HCT116 (cell line): ENCODE data around the gene DNM1. TPM values are rescaled to one million over a fixed set of nuclear protein-coding genes. Genes with fewer than 3 reads are reported as not detected.

ENCODE experiments used
- ATAC-seq: fragments of 200-7000 bp; cut with Tn5 transposase; 2 replicates; pipeline ENCODE4 v1.9.1; 2020; ENCODE audit warnings: mild to moderate bottlenecking, moderate library complexity
- BruUV-seq: library from RNA; stranded (reverse); fragments of 400-500 nt; replicated peaks from 2 replicates; lab custom pipeline; 2021; lab: Mats Ljungman, UMichigan
- CTCF ChIA-PET: fragments of 300-600 bp; sonication (Branson Sonifier 250); formaldehyde crosslinking; loops from one replicate; lab custom pipeline; 2021; ENCODE audit warnings: antibody characterized with exemption; lab: Charles Lee
- POLR2A ChIA-PET: fragments of 300-600, 350-600 bp; sonication (Branson Sonifier 250); formaldehyde crosslinking; loops from one replicate; lab custom pipeline; 2021; ENCODE audit warnings: antibody characterized with exemption; lab: Charles Lee
- RAD21 ChIA-PET, 2 experiments: fragments of 300-600 bp; sonication (Branson Sonifier 250); formaldehyde crosslinking; loops; one replicate each; lab custom pipeline; 2023; ENCODE audit warnings: low total read pairs in 2 of 2; ENCODE audit not compliant: uncharacterized antibody in 2 of 2, unreplicated experiment in 2 of 2, low non-redundant PET in 1 of 2; lab: Charles Lee
- DNase-seq: peaks from one replicate; pipeline ENCODE4 v3.0.0-alpha.2; 2010; ENCODE audit warnings: low read depth, low spot score
- H2AFZ ChIP-seq: fragments of 200-600 bp; shearing (Covaris generic), sonication (generic); 2 replicates; pipeline ENCODE4 v1.6.1; 2017; ENCODE audit warnings: low read depth, mixed run types, mixed read lengths, antibody characterized with exemption, low read length; ENCODE audit not compliant: poor library complexity, severe bottlenecking
- H3K27ac ChIP-seq: 2 replicates; pipeline ENCODE4 v1.5.1; 2012; ENCODE audit warnings: low read depth, low read length
- H3K27me3 ChIP-seq: fragments of 200-600 bp; sonication (generic); 2 replicates; pipeline ENCODE4 v1.6.1; 2016; ENCODE audit warnings: mixed run types, low read length, mixed read lengths; ENCODE audit not compliant: insufficient read depth
- H3K36me3 ChIP-seq, 2 experiments: fragments of 200-500 bp in 1 of 2; fragments of 200-600 bp in 1 of 2; sonication (Bioruptor generic) in 1 of 2; sonication (generic) in 1 of 2; 2 replicates each; pipeline versions ENCODE4 v1.5.1 to v1.6.1; 2014 to 2016; ENCODE audit warnings: low read length in 2 of 2, inconsistent platforms in 1 of 2, mixed read lengths in 1 of 2, mixed run types in 1 of 2; ENCODE audit not compliant: insufficient read depth in 2 of 2, control insufficient read depth in 1 of 2
- H3K4me1 ChIP-seq, 2 experiments: fragments of 200-600 bp in 1 of 2; sonication (generic) in 1 of 2; 2 replicates each; pipeline versions ENCODE4 v1.5.1 to v1.6.1; 2012 to 2017; ENCODE audit warnings: low read length in 2 of 2, inconsistent platforms in 1 of 2, mild to moderate bottlenecking in 1 of 2, mixed read lengths in 1 of 2, mixed run types in 1 of 2, moderate library complexity in 1 of 2; ENCODE audit not compliant: insufficient read depth in 2 of 2, control insufficient read depth in 1 of 2
- H3K4me2 ChIP-seq: fragments of 200-600 bp; sonication (generic); 2 replicates; pipeline ENCODE4 v1.6.1; 2017; ENCODE audit warnings: mixed run types, low read length, mixed read lengths
- H3K4me3 ChIP-seq, 2 experiments: fragments of 200-600 bp in 1 of 2; sonication (generic) in 1 of 2; replicated peaks in 1 of 2; 2 replicates each; pipeline ENCODE4 v1.5.1; 2011 to 2016; ENCODE audit warnings: low read length in 2 of 2, control low read depth in 1 of 2, low read depth in 1 of 2, mild to moderate bottlenecking in 1 of 2, mixed read lengths in 1 of 2, mixed run types in 1 of 2
- H3K79me2 ChIP-seq: fragments of 200-600 bp; sonication (generic); 2 replicates; pipeline ENCODE4 v1.6.1; 2017; ENCODE audit warnings: mild to moderate bottlenecking, mixed run types, low read length, moderate library complexity, mixed read lengths; ENCODE audit not compliant: insufficient read depth
- H3K9ac ChIP-seq: fragments of 200-600 bp; sonication (generic); 2 replicates; pipeline ENCODE4 v1.6.1; 2016; ENCODE audit warnings: low read length, mixed read lengths
- H3K9me2 ChIP-seq: fragments of 200-600 bp; sonication (generic), shearing (Covaris generic); 2 replicates; pipeline ENCODE4 v1.6.1; 2017; ENCODE audit warnings: mixed run types, mild to moderate bottlenecking, moderate library complexity; ENCODE audit not compliant: insufficient read depth
- H3K9me3 ChIP-seq, 2 experiments: fragments of 200-500 bp in 1 of 2; fragments of 200-600 bp in 1 of 2; sonication (Bioruptor generic) in 1 of 2; sonication (generic) in 1 of 2; 2 replicates each; pipeline ENCODE4 v1.6.1; 2014 to 2017; ENCODE audit warnings: low read length in 2 of 2, mixed read lengths in 2 of 2, inconsistent platforms in 1 of 2, low read depth in 1 of 2, mild to moderate bottlenecking in 1 of 2, mixed run types in 1 of 2, moderate library complexity in 1 of 2; ENCODE audit not compliant: control insufficient read depth in 1 of 2, insufficient read depth in 1 of 2
- H4K20me1 ChIP-seq: fragments of 200-600 bp; sonication (generic), shearing (Covaris generic); 2 replicates; pipeline ENCODE4 v1.6.1; 2017; ENCODE audit warnings: mixed run types, mild to moderate bottlenecking, moderate library complexity; ENCODE audit not compliant: insufficient read depth
- ATF3 ChIP-seq: IDR thresholded peaks from 2 replicates; pipeline ENCODE4 v1.6.1; 2012
- CBX3 ChIP-seq: IDR thresholded peaks from 2 replicates; pipeline ENCODE4 v1.6.1; 2012; ENCODE audit warnings: low read depth
- CEBPB ChIP-seq: IDR thresholded peaks from 2 replicates; pipeline ENCODE4 v1.6.1; 2012; ENCODE audit warnings: low read depth
- EGR1 ChIP-seq: IDR thresholded peaks from 2 replicates; pipeline ENCODE4 v1.6.1; 2012; ENCODE audit warnings: low read depth
- EZH2 ChIP-seq: fragments of 200-600 bp; sonication (generic); IDR thresholded peaks from 2 replicates; pipeline ENCODE4 v1.6.1; 2017; ENCODE audit warnings: antibody characterized with exemption, mixed run types
- EZH2phosphoT487 ChIP-seq: fragments of 200-600 bp; IDR thresholded peaks from 2 replicates; pipeline ENCODE4 v1.6.1; 2018; ENCODE audit warnings: antibody characterized with exemption, borderline replicate concordance
- FOSL1 ChIP-seq: IDR thresholded peaks from 2 replicates; pipeline ENCODE4 v1.6.1; 2012; ENCODE audit warnings: low read depth
- JUND ChIP-seq: IDR thresholded peaks from 2 replicates; pipeline ENCODE4 v1.6.1; 2012
- MAX ChIP-seq: IDR thresholded peaks from 2 replicates; pipeline ENCODE4 v1.6.1; 2012
- POLR2A ChIP-seq: IDR thresholded peaks from 2 replicates; pipeline ENCODE4 v1.7.0; 2011; ENCODE audit warnings: borderline replicate concordance; ENCODE audit not compliant: insufficient read depth, insufficient read length; ENCODE audit errors: extremely low read depth
- RAD21 ChIP-seq: IDR thresholded peaks from 2 replicates; pipeline ENCODE4 v1.6.1; 2012; ENCODE audit warnings: low read depth, mild to moderate bottlenecking
- REST ChIP-seq: IDR thresholded peaks from 2 replicates; pipeline ENCODE4 v1.6.1; 2012; ENCODE audit warnings: low read depth
- SIN3A ChIP-seq: IDR thresholded peaks from 2 replicates; pipeline ENCODE4 v1.6.1; 2012; ENCODE audit warnings: low read depth
- YY1 ChIP-seq: IDR thresholded peaks from 2 replicates; pipeline ENCODE4 v1.6.1; 2011; ENCODE audit warnings: low read length, low read depth, moderate library complexity, mild to moderate bottlenecking; ENCODE audit not compliant: insufficient replicate concordance; ENCODE audit errors: extremely low read depth
- ZBTB33 ChIP-seq: IDR thresholded peaks from 2 replicates; pipeline ENCODE4 v1.6.1; 2011; ENCODE audit warnings: mild to moderate bottlenecking, low read length, moderate library complexity; ENCODE audit not compliant: insufficient replicate concordance; ENCODE audit errors: extremely low read depth
- intact Hi-C: fragments of 100-400 bp; cut with micrococcal nuclease; formaldehyde crosslinking; loops from 2 replicates; pipeline ENCODE4 v1.10.0; 2022
- total RNA-seq: library from RNA; stranded (reverse); gene quantifications from one replicate; pipeline ENCODE4 v1.2.1, GENCODE V29; 2021; ENCODE audit not compliant: unreplicated experiment

Gene DNM1
- total RNA-seq, 1 experiment from 2014 or later, result 12.0 TPM

- no peaks in the 10 kb centered on the region for H3K9me3 ChIP-seq
- TF ChIP-seq JUND, result no peak
- TF ChIP-seq FOSL1, result no peak
- TF ChIP-seq RAD21, result no peak
- no peak for TF ChIP-seq POLR2A
- no peak for TF ChIP-seq CEBPB
- TF ChIP-seq EZH2phosphoT487, result no peak
- TF ChIP-seq, all 23 proteins: peak for 0
- Histone ChIP-seq H3K4me2 (no peak overlapping the region), H3K9me2 (no peaks in the 10 kb centered on the region), H4K20me1 (no peaks in the 10 kb centered on the region), H3K9ac (no peak overlapping the region), H3K4me3 (no peak overlapping the region), H3K4me1 (no peaks in the 10 kb centered on the region; a peak in 1 of 4 replicates), H3K79me2 (no peaks in the 10 kb centered on the region), H3K27ac (no peak overlapping the region), H3K36me3 (peaks cover 16 to 25% of the 10 kb centered on the region in 2 experiments; a peak in 3 of 4 replicates), H3K27me3 (no peaks in the 10 kb centered on the region), H2AFZ (no peak overlapping the region)
- ATAC-seq (no peak), DNase-seq (no peak)
- ChIA-PET POLR2A (no interaction called here), CTCF (interaction anchor here (0.6 kb wide), 1 partner anchor 25 kb away, joined by 3 read pairs; no protein-coding TSS in a partner anchor), RAD21 (no interaction called here)
- BruUV-seq, result TSS peak; percentile 33
- intact Hi-C loops, result no loop called here
These were observed 34.4 kb upstream of the DNM1 start for GRCh38 chr9:128168731-128169308.

GRCh38 chr9:128169492-128169891, 33.7 kb upstream of the DNM1 start:
- H3K27me3 ChIP-seq, result no peaks in the 10 kb centered on the region
- no peak overlapping the region for H3K27ac ChIP-seq
- H3K9me3 ChIP-seq, result no peaks in the 10 kb centered on the region
- no peaks in the 10 kb centered on the region for H4K20me1 ChIP-seq
- no peak overlapping the region for H3K4me2 ChIP-seq
- H3K9me2 ChIP-seq, result no peaks in the 10 kb centered on the region
- H2AFZ ChIP-seq, result no peak overlapping the region
- no peak overlapping the region for H3K9ac ChIP-seq
- no peaks in the 10 kb centered on the region; a peak in 1 of 4 replicates for H3K4me1 ChIP-seq
- ATAC-seq, result no peak
- no peak overlapping the region for H3K4me3 ChIP-seq
- no peak for DNase-seq
- no TSS peak for BruUV-seq
- peaks cover 16 to 29% of the 10 kb centered on the region in 2 experiments for H3K36me3 ChIP-seq
- CTCF ChIA-PET, result no interaction called here
- POLR2A ChIA-PET, result no interaction called here
- RAD21 ChIA-PET, result no interaction called here
- no peaks in the 10 kb centered on the region for H3K79me2 ChIP-seq
- intact Hi-C loops, result no loop called here
- TF ChIP-seq YY1 (no peak), ZBTB33 (no peak), CEBPB (no peak), JUND (no peak), REST (no peak), EGR1 (no peak), ATF3 (no peak), SIN3A (no peak), EZH2phosphoT487 (no peak), MAX (no peak), FOSL1 (no peak), CBX3 (no peak), EZH2 (no peak)
